A673 (cell line): ENCODE measurements around the gene URB1.

Experiments used
- EZH2 ChIP-seq: fragments of 200-600 bp; sonication (generic); IDR thresholded peaks from 2 replicates; pipeline ENCODE4 v1.6.1; 2017; ENCODE audit warnings: borderline replicate concordance, low read depth, mild to moderate bottlenecking, mixed read lengths, antibody characterized with exemption, low read length; ENCODE audit not compliant: poor library complexity, severe bottlenecking
- TF ChIP-seq, protein P1 (sequence below): fragments of 300-800, 200-600 bp; sonication (generic); conservative IDR thresholded peaks from 2 replicates; pipeline ENCODE4 v1.5.1; 2017; ENCODE audit warnings: low read depth, mild to moderate bottlenecking, antibody characterized with exemption, low read length, moderate library complexity, mixed read lengths

DNA sequence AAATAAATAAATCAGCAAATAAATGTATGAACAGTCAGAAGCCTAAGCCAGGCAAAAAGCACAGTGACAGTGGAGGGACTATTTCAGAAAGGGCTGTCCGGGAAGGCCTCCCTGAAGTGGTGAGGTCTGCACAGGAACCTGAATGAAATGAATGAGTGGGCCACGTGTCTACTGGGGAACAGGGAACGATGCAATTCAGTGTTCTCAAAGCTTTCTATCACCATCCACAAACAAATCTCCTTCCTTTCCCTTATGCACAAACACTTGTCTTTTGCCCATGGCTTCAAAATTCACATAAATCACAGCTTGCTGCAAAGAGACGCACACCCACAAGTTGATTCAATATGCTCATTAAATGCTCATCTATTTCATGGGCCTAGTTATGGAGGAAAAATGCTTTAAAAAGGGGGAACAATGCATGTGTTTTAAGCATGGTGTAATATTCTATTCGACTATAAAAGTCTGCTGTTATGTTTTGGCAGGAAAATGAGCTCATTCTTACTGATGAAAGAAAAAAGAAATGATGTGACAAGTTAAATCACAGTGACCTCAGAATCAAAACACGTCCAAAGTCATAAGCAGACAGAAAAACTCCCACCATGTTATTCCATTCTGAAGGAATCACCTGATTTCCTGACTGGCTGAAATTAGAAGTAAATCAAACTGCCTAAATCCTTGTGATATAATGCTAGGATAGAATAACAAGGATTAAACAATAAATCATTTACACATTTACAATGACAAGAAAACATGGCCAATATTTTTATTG is 21.6 kb downstream of the URB1 start:
- TF ChIP-seq, protein P1, sequence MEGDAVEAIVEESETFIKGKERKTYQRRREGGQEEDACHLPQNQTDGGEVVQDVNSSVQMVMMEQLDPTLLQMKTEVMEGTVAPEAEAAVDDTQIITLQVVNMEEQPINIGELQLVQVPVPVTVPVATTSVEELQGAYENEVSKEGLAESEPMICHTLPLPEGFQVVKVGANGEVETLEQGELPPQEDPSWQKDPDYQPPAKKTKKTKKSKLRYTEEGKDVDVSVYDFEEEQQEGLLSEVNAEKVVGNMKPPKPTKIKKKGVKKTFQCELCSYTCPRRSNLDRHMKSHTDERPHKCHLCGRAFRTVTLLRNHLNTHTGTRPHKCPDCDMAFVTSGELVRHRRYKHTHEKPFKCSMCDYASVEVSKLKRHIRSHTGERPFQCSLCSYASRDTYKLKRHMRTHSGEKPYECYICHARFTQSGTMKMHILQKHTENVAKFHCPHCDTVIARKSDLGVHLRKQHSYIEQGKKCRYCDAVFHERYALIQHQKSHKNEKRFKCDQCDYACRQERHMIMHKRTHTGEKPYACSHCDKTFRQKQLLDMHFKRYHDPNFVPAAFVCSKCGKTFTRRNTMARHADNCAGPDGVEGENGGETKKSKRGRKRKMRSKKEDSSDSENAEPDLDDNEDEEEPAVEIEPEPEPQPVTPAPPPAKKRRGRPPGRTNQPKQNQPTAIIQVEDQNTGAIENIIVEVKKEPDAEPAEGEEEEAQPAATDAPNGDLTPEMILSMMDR, result no peak
- no peak for TF ChIP-seq EZH2
